B cell (primary cell): ENCODE measurements around the gene SMAD9.

ENCODE experiments used
- CTCF ChIP-seq: fragments of 200-600 bp; IDR thresholded peaks from one replicate; pipeline ENCODE4 v1.8.0; 2022; ENCODE audit warnings: antibody characterized with exemption, mild to moderate bottlenecking
- EZH2 ChIP-seq: IDR thresholded peaks from 2 replicates; pipeline ENCODE4 v1.6.1; 2012; ENCODE audit warnings: borderline replicate concordance, low read depth, mild to moderate bottlenecking, moderate library complexity, low read length; ENCODE audit not compliant: insufficient read depth, poor library complexity, severe bottlenecking

GRCh38 chr13:36834299-36834698 lies 85.7 kb downstream of the SMAD9 start:
- TF ChIP-seq CTCF (no peak), EZH2 (no peak)
